NCI-H187 (cell line): ENCODE measurements around the gene CDCA5.

Source experiments
- DNase-seq, 2 experiments: peaks; one replicate each; lab custom pipeline; 2025; lab: John Stamatoyannopoulos, UW

Gene CDCA5

GRCh38 chr11:65071907-65072630, 11.8 kb downstream of the CDCA5 start:
- no peak for DNase-seq

GRCh38 chr11:65069217-65069616, 14.6 kb downstream of the CDCA5 start:
- DNase-seq, result no peak

- no peak for DNase-seq
Measured at GRCh38 chr11:65067446-65067845, 16.4 kb downstream of the CDCA5 start.

GRCh38 chr11:65066805-65067291, 17.0 kb downstream of the CDCA5 start:
- DNase-seq, result peak; percentile 40 to 55

GRCh38 chr11:65066315-65066714, 17.5 kb downstream of the CDCA5 start:
- no peak for DNase-seq

GRCh38 chr11:65065851-65066250, 18.0 kb downstream of the CDCA5 start:
- DNase-seq, result no peak

GRCh38 chr11:65064847-65065240, 19.0 kb downstream of the CDCA5 start:
- no peak for DNase-seq

GRCh38 chr11:65063532-65063931, 20.3 kb downstream of the CDCA5 start:
- DNase-seq, result no peak

GRCh38 chr11:65060913-65061408, 22.9 kb downstream of the CDCA5 start:
- DNase-seq, result no peak

GRCh38 chr11:65059959-65060824, 23.6 kb downstream of the CDCA5 start:
- DNase-seq, result no peak

- DNase-seq, result no peak
Measured at GRCh38 chr11:65059523-65059922, 24.3 kb downstream of the CDCA5 start.

- DNase-seq, result no peak
Measured at GRCh38 chr11:65058419-65059054, 25.3 kb downstream of the CDCA5 start, which contains the start of gene NAALADL1. Gene NAALADL1 (minus strand): TSS chr11:65058553. CDS start chr11:65058521, 32 bp downstream.

GRCh38 chr11:65058012-65058411, 25.8 kb downstream of the CDCA5 start:
- DNase-seq, result no peak

GRCh38 chr11:65057526-65057925, 26.3 kb downstream of the CDCA5 start:
- DNase-seq, result no peak

GRCh38 chr11:65056999-65057398, 26.8 kb downstream of the CDCA5 start:
- DNase-seq, result no peak

GRCh38 chr11:65055538-65055937, 28.3 kb downstream of the CDCA5 start:
- no peak for DNase-seq

GRCh38 chr11:65053827-65054508, 29.9 kb downstream of the CDCA5 start:
- no peak for DNase-seq

- no peak for DNase-seq
Measured at GRCh38 chr11:65051398-65051858, 32.4 kb downstream of the CDCA5 start.

GRCh38 chr11:65047581-65048422, 36.0 kb downstream of the CDCA5 start:
- no peak for DNase-seq

- DNase-seq, result no peak
Measured at GRCh38 chr11:65045728-65046127, 38.1 kb downstream of the CDCA5 start.

- no peak for DNase-seq
Measured at GRCh38 chr11:65045061-65045460, 38.8 kb downstream of the CDCA5 start.
